Keratinocyte (primary cell): ENCODE results near the gene NUSAP1.

Experiments used
- CTCF ChIP-seq, 3 experiments: IDR thresholded peaks in 1 of 3; conservative IDR thresholded peaks in 1 of 3; optimal IDR thresholded peaks in 1 of 3; 2 replicates in 2 of 3; 3 replicates in 1 of 3; pipeline versions ENCODE3 to v1.5.1; 2011; ENCODE audit warnings: low read length in 3 of 3, mild to moderate bottlenecking in 3 of 3, moderate library complexity in 2 of 3, control low read depth in 1 of 3, inconsistent platforms in 1 of 3; ENCODE audit not compliant: insufficient read depth in 2 of 3; ENCODE audit errors: extremely low read depth in 1 of 3
- EZH2 ChIP-seq: IDR thresholded peaks from one replicate; pipeline ENCODE4 v1.6.1; 2012; ENCODE audit warnings: inconsistent platforms, mild to moderate bottlenecking, low read length, moderate library complexity

GRCh38 chr15:41286665-41287333, 45.9 kb upstream of the NUSAP1 start:
- TF ChIP-seq CTCF (optimal IDR thresholded peaks at IDR 0.05 in 1 of 3, IDR thresholded peaks at IDR 0.05 in 1 of 3, conservative IDR thresholded peaks at IDR 0.05 in 1 of 3; ENCODE audit: extremely low read depth in 1 of 3, insufficient read depth in 2 of 3, low read length in 3 of 3) = no peak
- TF ChIP-seq EZH2 = no peak
